A549 (cell line): ENCODE measurements around the gene CHFR. TPM values are rescaled to one million over a fixed set of nuclear protein-coding genes. Genes with fewer than 3 reads are reported as not detected.

Experiments
- ATAC-seq, 2 experiments: fragments of 200-7000 bp in 1 of 2; fragments of >200 bp in 1 of 2; cut with Nextera tagmentation in 1 of 2; cut with Tn5 transposase in 1 of 2; 3 replicates each; pipeline versions ENCODE4 v1.8.0 to v1.9.1; 2018 to 2020; ENCODE audit warnings: mild to moderate bottlenecking in 1 of 2, moderate library complexity in 1 of 2
- CTCF ChIA-PET: fragments of 300-600 bp; sonication (Branson Sonifier 250); formaldehyde crosslinking; extraction: SDS; loops from one replicate; lab custom pipeline; 2021; ENCODE audit warnings: antibody characterized with exemption, inconsistent platforms; lab: Yijun Ruan, JAX
- POLR2A ChIA-PET: fragments of 350-600 bp; formaldehyde crosslinking; extraction: SDS; loops from one replicate; lab custom pipeline; 2021; ENCODE audit warnings: antibody characterized with exemption, inconsistent platforms; lab: Yijun Ruan, JAX
- DNase-seq, 2 experiments: peaks; one replicate each; pipeline versions ENCODE4 v3.0.0 to v3.0.0-alpha.2; 2011 to 2016; ENCODE audit warnings: low read depth in 1 of 2, low spot score in 1 of 2
- FAIRE-seq: peaks from 2 replicates; lab custom pipeline; 2011; peaks lifted over from hg19 to GRCh38; lab: Jason Lieb, UNC
- H3K27ac ChIP-seq, 2 experiments: fragments of >200 bp; sonication (Bioruptor Twin); formaldehyde crosslinking; 3 replicates each; pipeline ENCODE4 v1.5.1; 2016 to 2017
- H3K4me1 ChIP-seq: fragments of >200 bp; sonication (Bioruptor Twin); formaldehyde crosslinking; 3 replicates; pipeline ENCODE4 v1.6.1; 2016
- H3K4me2 ChIP-seq: fragments of >200 bp; sonication (Bioruptor Twin); formaldehyde crosslinking; 3 replicates; pipeline ENCODE4 v1.6.1; 2016
- H3K4me3 ChIP-seq: fragments of >200 bp; sonication (Bioruptor Twin); formaldehyde crosslinking; 3 replicates; pipeline ENCODE4 v1.5.1; 2016
- H3K9me3 ChIP-seq: fragments of >200 bp; sonication (Bioruptor Twin); formaldehyde crosslinking; 3 replicates; pipeline ENCODE4 v1.6.1; 2016
- ATOH8 ChIP-seq: fragments of 250-450 bp; sonication (Bioruptor Pico); IDR thresholded peaks from 2 replicates; pipeline ENCODE4 v1.5.0; 2020; ENCODE audit warnings: low read depth, mild to moderate bottlenecking, moderate library complexity
- CBX8 ChIP-seq: fragments of 200-600 bp; sonication (generic); IDR thresholded peaks from 2 replicates; pipeline ENCODE4 v1.6.1; 2016
- CEBPB ChIP-seq, 2 experiments: fragments of >200 bp in 1 of 2; sonication (Bioruptor Twin) in 1 of 2; formaldehyde crosslinking in 1 of 2; IDR thresholded peaks; 2 replicates each; pipeline ENCODE4 v1.6.1; 2012 to 2016
- CHD4 ChIP-seq: fragments of 200-600 bp; sonication (generic); IDR thresholded peaks from 2 replicates; pipeline ENCODE4 v1.6.1; 2016; ENCODE audit warnings: antibody characterized with exemption, mild to moderate bottlenecking, borderline replicate concordance
- CTCF ChIP-seq: fragments of >200 bp; sonication (Bioruptor Twin); formaldehyde crosslinking; IDR thresholded peaks from 3 replicates; pipeline ENCODE4 v1.5.1; 2016
- E2F6 ChIP-seq: IDR thresholded peaks from 2 replicates; pipeline ENCODE4 v1.6.1; 2012; ENCODE audit warnings: low read depth, borderline replicate concordance
- EHMT2 ChIP-seq: fragments of 200-600 bp; sonication (generic); IDR thresholded peaks from 2 replicates; pipeline ENCODE4 v1.6.1; 2016; ENCODE audit warnings: antibody characterized with exemption, low read depth, mild to moderate bottlenecking, moderate library complexity
- FOSB ChIP-seq: fragments of 250-450 bp; sonication (Bioruptor Pico); IDR thresholded peaks from 2 replicates; pipeline ENCODE4 v1.5.0; 2020; ENCODE audit warnings: mild to moderate bottlenecking, moderate library complexity
- GATA3 ChIP-seq: IDR thresholded peaks from 2 replicates; pipeline ENCODE4 v1.6.1; 2012; ENCODE audit warnings: borderline replicate concordance
- HES2 ChIP-seq: fragments of >200 bp; sonication (Bioruptor Twin); formaldehyde crosslinking; IDR thresholded peaks from 2 replicates; pipeline ENCODE4 v1.6.1; 2016
- HEYL ChIP-seq: fragments of 250-450 bp; sonication (Bioruptor Pico); IDR thresholded peaks from 2 replicates; pipeline ENCODE4 v1.8.0; 2021; ENCODE audit warnings: mild to moderate bottlenecking, moderate library complexity
- HOXA7 ChIP-seq: fragments of 250-450 bp; sonication (Bioruptor Pico); IDR thresholded peaks from 2 replicates; pipeline ENCODE4 v1.5.0; 2020; ENCODE audit warnings: mild to moderate bottlenecking, moderate library complexity
- HOXB13 ChIP-seq: fragments of 250-450 bp; sonication (Bioruptor Pico); IDR thresholded peaks from 2 replicates; pipeline ENCODE4 v1.5.0; 2020; ENCODE audit warnings: low read depth, mild to moderate bottlenecking, moderate library complexity
- JUN ChIP-seq, 2 experiments: fragments of >200 bp; sonication (Bioruptor Twin); formaldehyde crosslinking; IDR thresholded peaks; 2 replicates in 1 of 2; 3 replicates in 1 of 2; pipeline ENCODE4 v1.6.1; 2016 to 2017
- KDM1A ChIP-seq: fragments of 200-600 bp; sonication (generic); IDR thresholded peaks from 2 replicates; pipeline ENCODE4 v1.6.1; 2016; ENCODE audit warnings: low read depth, mild to moderate bottlenecking
- KDM5A ChIP-seq: fragments of 200-600 bp; sonication (generic); IDR thresholded peaks from 2 replicates; pipeline ENCODE4 v1.6.1; 2016; ENCODE audit warnings: antibody characterized with exemption, mild to moderate bottlenecking
- MAX ChIP-seq: IDR thresholded peaks from 2 replicates; pipeline ENCODE4 v1.6.1; 2012
- NPAS2 ChIP-seq: fragments of 250-450 bp; sonication (Bioruptor Pico); IDR thresholded peaks from 2 replicates; pipeline ENCODE4 v1.8.0; 2022; ENCODE audit warnings: mild to moderate bottlenecking, moderate library complexity, borderline replicate concordance
- RAD21 ChIP-seq, 2 experiments: fragments of >200 bp in 1 of 2; sonication (Bioruptor Twin) in 1 of 2; formaldehyde crosslinking in 1 of 2; IDR thresholded peaks in 1 of 2; conservative IDR thresholded peaks in 1 of 2; 2 replicates in 1 of 2; 3 replicates in 1 of 2; pipeline ENCODE4 v1.6.1; 2012 to 2018; ENCODE audit warnings: inconsistent platforms in 1 of 2
- RCOR1 ChIP-seq: fragments of 150-350 bp; IDR thresholded peaks from 2 replicates; pipeline ENCODE4 v1.6.1; 2014; ENCODE audit warnings: antibody characterized with exemption, low read length, low read depth
- RFX5 ChIP-seq: fragments of 450-650 bp; IDR thresholded peaks from 2 replicates; pipeline ENCODE4 v1.7.1; 2014; ENCODE audit warnings: antibody characterized with exemption, mild to moderate bottlenecking, moderate library complexity
- SREBF2 ChIP-seq: fragments of 450-650 bp; IDR thresholded peaks from 2 replicates; pipeline ENCODE4 v1.6.1; 2014; ENCODE audit warnings: mild to moderate bottlenecking, moderate library complexity
- USF2 ChIP-seq: fragments of 450-650 bp; IDR thresholded peaks from 2 replicates; pipeline ENCODE4 v1.6.1; 2014; ENCODE audit warnings: antibody characterized with exemption
- ZC3H11A ChIP-seq: fragments of 450-650 bp; IDR thresholded peaks from 2 replicates; pipeline ENCODE4 v1.6.1; 2014; ENCODE audit warnings: antibody characterized with exemption, mild to moderate bottlenecking
- ZNF302 ChIP-seq: fragments of 250-450 bp; sonication (Bioruptor Pico); IDR thresholded peaks from 2 replicates; pipeline ENCODE4 v1.9.0; 2021; ENCODE audit warnings: inconsistent platforms, mild to moderate bottlenecking, moderate library complexity
- WGBS: methylation state at CpG from one replicate; pipeline ENCODE4 v1.1.6; 2017; ENCODE audit errors: missing lambda C conversion rate; 5-methylcytosine and 5-hydroxymethylcytosine counted together
- polyA plus RNA-seq, 4 experiments: library from polyadenylated mRNA; depleted of rRNA in 3 of 4; stranded (reverse); fragments of >200 nt; fragmentation: RNase III in 1 of 4; extraction: RNeasy Plus Mini Kit Qiagen cat#74134 plus additional on column Dnase treatment in 1 of 4; gene quantifications; 2 replicates in 3 of 4; 3 replicates in 1 of 4; pipeline ENCODE4 v1.2.3, GENCODE V29; 2011 to 2017

Gene CHFR
- polyA plus RNA-seq, 2 of the 4 experiments (the other 2 are of a cell fraction), result 20.9 to 38.8 TPM

GRCh38 chr12:132936163-132936562, 48.8 kb upstream of the CHFR start (continued):
- TF ChIP-seq ATOH8 (CRISPR knock-in tag) (no peak), EHMT2 (no peak), USF2 (no peak), CTCF (no peak), RFX5 (no peak), HOXA7 (CRISPR knock-in tag) (no peak)

GRCh38 chr12:132926415-132926833, 39.0 kb upstream of the CHFR start:
- no peaks in the 10 kb centered on the region for H3K4me1 ChIP-seq
- TF ChIP-seq HES2 (no peak), SREBF2 (no peak), GATA3 (peak; percentile 62; the same call in 1 of the 2 replicates), CHD4 (no peak), CBX8 (no peak), RFX5 (no peak), FOSB (CRISPR knock-in tag) (no peak), ZNF302 (CRISPR knock-in tag) (no peak)
- H3K4me2 ChIP-seq, result no peak overlapping the region
- ChIA-PET CTCF (no interaction called here), POLR2A (no interaction called here)
- ATAC-seq, result no peak
- no peak overlapping the region for H3K27ac ChIP-seq
- peaks cover 98% of the 10 kb centered on the region for H3K9me3 ChIP-seq
- WGBS, result 85% methylated on average over 6 of the region's 6 CpGs
- no peak for DNase-seq
- no peak overlapping the region for H3K4me3 ChIP-seq
- FAIRE-seq, result no peak

- FAIRE-seq (no peak), DNase-seq (peak in 1 of 2 experiments; percentile 26), ATAC-seq (no peak)
- Histone ChIP-seq H3K4me3 (no peak overlapping the region), H3K9me3 (peaks cover 98% of the 10 kb centered on the region), H3K27ac (no peak overlapping the region), H3K4me1 (no peaks in the 10 kb centered on the region), H3K4me2 (no peak overlapping the region)
- POLR2A ChIA-PET, result no interaction called here
- CTCF ChIA-PET, result no interaction called here
- 90% methylated on average over 8 of the region's 8 CpGs for WGBS
- TF ChIP-seq GATA3 (peak; percentile 49; the same call in 1 of the 2 replicates), RCOR1 (no peak), KDM1A (peak; percentile 32; the same call in 1 of the 2 replicates)
Observed at GRCh38 chr12:132925597-132926414, 38.4 kb upstream of the CHFR start.

GRCh38 chr12:132924356-132924755, 37.0 kb upstream of the CHFR start:
- POLR2A ChIA-PET, result no interaction called here
- no peak for FAIRE-seq
- Histone ChIP-seq H3K9me3 (peaks cover 97% of the 10 kb centered on the region), H3K4me3 (no peak overlapping the region), H3K4me1 (no peaks in the 10 kb centered on the region)
- DNase-seq, result no peak
- WGBS, result 79% methylated on average over 3 of the region's 3 CpGs
- TF ChIP-seq CEBPB (IDR thresholded peaks at IDR 0.05) (no peak), RAD21 (conservative IDR thresholded peaks at IDR 0.05 in 1 of 2, IDR thresholded peaks at IDR 0.05 in 1 of 2) (no peak), EHMT2 (no peak), ZC3H11A (no peak), NPAS2 (CRISPR knock-in tag) (no peak), JUN (IDR thresholded peaks at IDR 0.05) (no peak), MAX (no peak), HOXB13 (CRISPR knock-in tag) (no peak), KDM5A (no peak), E2F6 (no peak), HEYL (CRISPR knock-in tag) (no peak), FOSB (CRISPR knock-in tag) (no peak), SREBF2 (no peak)
- TF ChIP-seq, all 56 proteins: peak for 0
- Histone ChIP-seq H3K4me2 (no peak overlapping the region), H3K27ac (no peak overlapping the region)
- ATAC-seq, result no peak
- CTCF ChIA-PET, result interaction anchor here (1.1 kb wide), 1 partner anchor 235 kb away, joined by 3 read pairs; no protein-coding TSS in a partner anchor
